Erythroblast (primary cell): ENCODE measurements around the gene RCVRN.

ENCODE experiments used
- GATA1 ChIP-seq: IDR thresholded peaks from 2 replicates; pipeline ENCODE4 v1.6.1; 2011; ENCODE audit warnings: low read depth, mild to moderate bottlenecking, control low read depth, low read length, moderate library complexity
- POLR2A ChIP-seq: IDR thresholded peaks from 2 replicates; pipeline ENCODE4 v1.6.1; 2011; ENCODE audit warnings: mild to moderate bottlenecking, low read length

- no peak for TF ChIP-seq POLR2A
- no peak for TF ChIP-seq GATA1
Observed at GRCh38 chr17:9855036-9855435, 50.0 kb downstream of the RCVRN start.
